NCI-H2171 (cell line): ENCODE results near the gene SLC25A10.
"Not testable (repeated sequence)": the region's sequence is repeated elsewhere in the genome, so short reads cannot be mapped to it uniquely, and the experiment has no call there.

Experiments used
- DNase-seq: peaks from one replicate; lab custom pipeline; 2025; lab: John Stamatoyannopoulos, UW

The SLC25A10 gene, protein sequence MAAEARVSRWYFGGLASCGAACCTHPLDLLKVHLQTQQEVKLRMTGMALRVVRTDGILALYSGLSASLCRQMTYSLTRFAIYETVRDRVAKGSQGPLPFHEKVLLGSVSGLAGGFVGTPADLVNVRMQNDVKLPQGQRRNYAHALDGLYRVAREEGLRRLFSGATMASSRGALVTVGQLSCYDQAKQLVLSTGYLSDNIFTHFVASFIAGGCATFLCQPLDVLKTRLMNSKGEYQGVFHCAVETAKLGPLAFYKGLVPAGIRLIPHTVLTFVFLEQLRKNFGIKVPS

DNA sequence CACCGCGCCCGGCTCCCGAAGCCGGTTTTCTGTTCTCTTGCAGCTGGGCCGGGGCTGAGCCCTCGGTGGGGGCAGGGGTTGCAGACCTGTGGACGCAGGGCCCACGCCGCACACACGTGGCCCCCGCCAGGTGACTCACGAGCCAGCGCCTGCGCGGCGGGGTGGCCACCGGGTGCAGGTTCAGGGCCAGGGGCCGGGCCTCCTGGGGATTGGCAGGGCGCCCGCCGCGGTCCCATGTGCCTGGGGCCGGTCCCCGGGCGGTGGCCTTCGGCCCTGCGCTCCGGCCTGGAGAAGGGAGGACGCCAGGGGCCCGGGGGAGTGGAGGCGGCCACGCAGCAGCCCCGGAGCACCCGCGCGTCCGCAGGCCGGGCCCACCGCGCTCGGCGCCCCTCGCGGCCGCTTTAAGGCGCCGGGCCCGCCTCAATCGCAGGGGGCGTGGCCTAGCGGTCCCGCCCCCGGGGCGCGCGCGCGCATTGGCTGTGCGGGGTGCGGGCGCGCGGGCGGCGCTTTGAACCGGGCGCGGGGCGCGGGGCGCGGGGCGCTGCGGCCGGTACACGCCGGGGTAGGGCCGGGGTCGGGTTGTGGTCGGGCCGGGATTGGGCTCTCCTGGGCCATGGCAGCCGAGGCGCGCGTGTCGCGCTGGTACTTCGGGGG, at the start of gene SLC25A10:
Gene SLC25A10 (plus strand): TSS at position 471 of the 654 bp plus-strand sequence. CDS start 143 bp downstream, at position 614.
- DNase-seq = peak; percentile 84

- DNase-seq = no peak
Observed at GRCh38 chr17:81664051-81664470, 48.0 kb upstream of the SLC25A10 start.

GRCh38 chr17:81665205-81666091, 46.6 kb upstream of the SLC25A10 start:
- no peak for DNase-seq

DNA sequence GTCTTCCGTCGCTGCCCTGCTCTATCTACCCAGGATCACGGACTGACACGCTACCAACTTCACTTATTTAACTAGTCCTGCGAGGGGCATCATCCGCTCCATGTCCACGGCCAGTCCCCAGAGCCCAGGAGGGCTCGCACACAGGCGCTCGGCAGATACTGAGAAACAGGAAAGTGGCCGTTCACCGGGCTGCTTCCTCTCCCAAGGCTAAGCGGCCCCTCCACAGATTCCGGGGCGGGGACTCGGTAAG, 46.1 kb upstream of the SLC25A10 start:
- no peak for DNase-seq

DNA sequence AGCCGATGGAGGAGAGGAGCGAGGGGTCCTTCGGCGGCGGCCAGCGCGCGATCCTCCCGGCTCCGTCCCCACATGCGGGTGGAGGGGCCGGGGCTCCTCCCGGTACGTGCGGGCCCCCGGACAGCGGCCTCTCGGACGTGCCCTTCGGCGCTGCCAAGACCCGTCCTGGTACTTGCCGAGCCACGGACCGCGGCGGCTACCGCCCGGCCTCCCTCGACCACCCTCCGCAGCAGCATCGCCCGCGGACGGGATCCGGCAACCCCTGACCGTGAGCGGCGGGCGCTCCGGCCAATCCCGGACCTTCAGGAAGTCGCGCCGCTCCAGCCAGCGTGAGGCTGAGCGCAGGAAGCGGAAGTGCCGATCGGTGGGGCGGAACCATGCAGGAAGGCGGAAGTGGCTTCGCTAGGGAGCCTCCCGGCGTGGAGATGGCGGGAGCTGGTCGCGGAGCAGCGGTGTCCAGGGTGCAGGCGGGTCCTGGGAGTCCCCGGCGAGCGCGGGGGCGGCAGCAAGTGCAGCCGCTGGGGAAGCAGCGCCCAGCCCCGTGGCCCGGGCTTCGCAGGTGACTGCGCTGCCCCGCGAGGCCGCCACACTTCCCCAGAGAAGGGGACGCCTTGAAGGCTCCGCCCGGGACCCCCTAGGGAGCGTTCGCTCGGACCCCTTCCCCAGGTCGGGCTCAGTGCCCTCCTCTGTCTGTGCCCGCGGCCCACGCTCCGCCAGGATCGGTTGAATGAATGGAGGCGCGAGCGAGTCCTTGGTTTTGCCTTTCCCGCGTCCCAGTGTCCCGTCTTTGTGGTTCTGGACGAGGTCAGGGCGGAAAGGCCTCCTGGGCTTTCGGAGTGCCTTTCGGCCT, 45.5 kb upstream of the SLC25A10 start, which contains the start of the genes CCDC137 and OXLD1:
Gene CCDC137 (plus strand): TSS at position 396 of the 850 bp plus-strand sequence. CDS start 30 bp downstream, at position 426.
Gene OXLD1 (minus strand): TSS at position 264 of the 850 bp plus-strand sequence. CDS start 28 bp downstream, at position 236.
- peak; percentile 93 for DNase-seq

GRCh38 chr17:81667754-81668153, 44.3 kb upstream of the SLC25A10 start:
- DNase-seq = no peak

GRCh38 chr17:81672504-81672903, 39.6 kb upstream of the SLC25A10 start:
- DNase-seq = no peak

GRCh38 chr17:81672954-81673353, 39.1 kb upstream of the SLC25A10 start:
- no peak for DNase-seq

GRCh38 chr17:81673561-81674258, 38.4 kb upstream of the SLC25A10 start:
- no peak for DNase-seq

GRCh38 chr17:81675515-81676221, 36.4 kb upstream of the SLC25A10 start:
- DNase-seq = not testable (repeated sequence)

DNA sequence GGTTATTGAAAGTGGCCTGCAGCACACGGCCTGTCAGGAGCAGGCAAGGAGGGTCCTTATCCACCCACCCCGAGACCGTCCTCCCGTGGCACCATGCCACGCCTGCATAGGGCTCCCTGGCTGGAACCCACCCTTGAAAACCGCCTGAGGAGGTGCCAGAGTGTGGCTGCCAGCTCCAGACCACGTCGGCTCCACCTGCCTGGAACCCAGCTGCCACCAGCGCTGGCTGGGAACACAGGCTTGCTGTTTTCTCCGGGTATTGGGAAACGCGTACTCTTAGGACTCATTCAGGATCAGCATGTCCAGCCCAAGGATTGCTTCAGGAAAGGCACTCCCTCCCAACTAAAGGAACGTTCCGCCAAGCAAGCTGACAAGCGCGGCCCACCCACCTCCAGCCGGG, 35.2 kb upstream of the SLC25A10 start:
- DNase-seq = no peak

- no peak for DNase-seq
Observed at GRCh38 chr17:81680150-81680549, 31.9 kb upstream of the SLC25A10 start.

DNA sequence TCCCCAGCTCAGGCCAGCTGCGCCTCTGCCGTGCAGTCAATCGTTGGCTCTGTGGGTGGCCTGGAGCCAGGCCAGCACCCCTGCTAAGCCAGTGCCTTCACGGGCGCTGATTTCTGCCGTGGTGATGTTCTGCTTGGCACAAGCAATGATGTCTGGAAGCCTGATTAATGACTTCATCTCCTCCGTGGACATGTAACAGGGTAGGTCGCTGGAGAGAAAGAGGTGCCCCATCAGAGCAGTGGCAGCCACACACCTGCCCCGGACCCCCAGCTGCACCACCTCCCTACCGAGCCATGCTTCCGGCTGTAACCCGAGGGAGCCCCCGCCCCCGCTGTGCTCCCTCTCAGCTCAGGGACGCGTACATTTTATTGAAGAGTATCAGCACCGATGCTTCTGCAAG, 30.4 kb upstream of the SLC25A10 start:
- no peak for DNase-seq

DNA sequence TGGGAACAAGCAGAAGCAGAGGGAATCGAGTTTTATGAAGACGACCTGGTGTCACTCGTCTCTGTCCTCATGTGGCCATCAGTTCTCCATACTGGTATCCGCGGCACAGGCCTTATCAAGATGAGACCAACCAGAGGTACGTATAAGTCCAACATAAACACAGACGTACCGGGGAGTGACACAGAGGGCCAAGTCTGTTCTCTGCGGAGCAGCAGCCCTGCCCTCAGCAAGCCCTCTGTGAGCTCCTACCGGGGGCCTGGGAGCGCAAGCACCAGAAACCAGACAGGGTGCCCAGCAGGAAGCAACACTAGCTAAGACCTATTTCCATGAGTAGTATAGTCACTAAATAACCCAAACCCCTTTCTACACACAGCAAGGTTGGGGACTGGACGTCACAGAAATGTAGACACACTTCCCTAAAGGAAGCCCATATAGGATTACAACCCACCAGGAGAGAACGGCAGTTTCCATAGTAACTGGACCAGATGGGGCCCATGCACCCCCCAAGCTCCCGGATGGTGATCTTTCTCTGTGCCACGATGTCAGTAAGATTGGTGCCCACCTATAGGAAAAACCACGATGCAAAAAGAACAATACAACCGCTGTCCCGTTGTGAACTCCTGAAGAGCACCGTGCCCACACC, 29.4 kb upstream of the SLC25A10 start:
- peak; percentile 56 for DNase-seq

DNA sequence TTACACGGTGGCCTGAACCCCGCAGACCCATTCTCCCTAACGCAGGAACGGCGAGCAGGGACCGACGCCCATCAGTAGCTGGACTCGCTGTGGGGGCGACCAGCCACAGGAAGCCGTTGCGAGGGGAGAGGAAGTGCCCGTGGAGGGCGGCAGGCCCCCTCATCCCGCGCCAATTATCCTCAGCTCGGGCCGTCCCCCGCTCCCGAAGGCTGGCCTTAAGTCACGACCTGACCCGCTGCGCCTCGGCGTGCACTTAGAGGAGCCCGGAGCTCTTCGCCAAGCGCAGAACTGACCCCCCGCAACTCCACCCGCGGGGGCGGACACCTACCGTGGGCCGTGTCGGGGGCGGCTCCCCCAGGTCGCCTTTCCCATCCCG, 28.9 kb upstream of the SLC25A10 start:
- no peak for DNase-seq

DNA sequence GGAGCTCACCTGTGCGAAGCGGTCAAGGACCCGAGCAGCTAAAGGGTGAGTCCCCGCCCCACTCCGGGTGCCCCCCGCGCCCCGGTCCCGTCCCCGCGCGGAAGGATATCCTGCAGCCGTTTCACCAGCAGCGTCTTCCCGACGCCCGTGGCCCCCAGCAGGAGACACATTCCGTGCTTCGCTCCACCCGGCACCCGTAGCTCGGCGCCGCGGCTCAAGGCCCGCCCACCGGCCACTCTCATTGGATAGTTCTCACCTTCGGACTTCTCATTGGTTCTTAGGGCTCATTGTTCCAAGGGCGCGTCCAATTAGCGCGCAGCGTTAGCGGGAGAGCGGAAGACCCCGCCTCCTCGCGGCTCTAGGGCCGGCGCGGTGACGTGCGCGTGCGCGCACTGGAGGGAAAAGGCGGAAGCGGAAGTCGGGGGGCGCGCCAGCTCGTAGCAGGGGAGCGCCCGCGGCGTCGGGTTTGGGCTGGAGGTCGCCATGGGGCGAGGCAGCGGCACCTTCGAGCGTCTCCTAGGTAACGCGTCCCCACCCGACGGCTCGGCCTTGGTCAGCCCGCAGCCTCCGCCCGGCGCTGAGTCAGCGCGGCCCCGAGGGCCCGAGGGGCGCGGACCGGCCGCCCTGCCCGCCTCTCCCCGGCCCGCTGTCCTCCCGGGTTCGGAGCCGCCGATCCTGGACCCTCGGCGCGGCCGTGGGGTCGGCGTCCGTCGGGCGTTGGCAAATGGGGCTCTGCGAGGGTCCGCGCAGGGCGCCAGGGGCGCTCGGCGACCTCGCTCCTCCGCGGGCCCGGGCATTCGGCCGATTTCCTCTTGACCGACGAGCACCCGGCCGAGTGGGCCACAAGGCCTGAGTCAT, 28.3 kb upstream of the SLC25A10 start, which contains the start of the genes ARL16 and HGS:
Gene ARL16 (minus strand): TSS at position 214 of the 858 bp plus-strand sequence. CDS start 44 bp downstream, at position 170.
Gene HGS (plus strand): TSS at position 428 of the 858 bp plus-strand sequence. CDS start 56 bp downstream, at position 484.
- DNase-seq = peak; percentile 98

GRCh38 chr17:81684442-81684911, 27.6 kb upstream of the SLC25A10 start:
- DNase-seq = no peak

DNA sequence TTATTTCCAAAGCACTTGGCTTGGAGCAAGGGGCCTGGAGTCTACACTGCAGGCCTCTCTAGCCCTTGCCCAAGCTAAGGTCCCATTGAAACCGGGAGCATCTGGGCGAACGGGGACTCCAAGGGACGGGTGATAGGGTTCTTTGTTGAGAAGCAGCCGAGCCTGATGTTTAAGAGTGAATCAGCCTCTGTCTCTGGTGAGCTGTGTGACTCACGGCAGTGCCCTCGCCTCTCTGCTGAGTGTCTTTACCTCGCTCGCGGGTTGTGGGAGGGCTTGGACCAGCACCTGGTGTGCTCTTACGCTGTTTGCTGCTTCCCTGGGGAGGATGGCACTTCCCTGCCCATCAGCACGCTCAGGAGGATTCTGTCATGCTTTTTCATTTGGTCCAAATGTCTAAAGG, 27.0 kb upstream of the SLC25A10 start:
- no peak for DNase-seq

DNA sequence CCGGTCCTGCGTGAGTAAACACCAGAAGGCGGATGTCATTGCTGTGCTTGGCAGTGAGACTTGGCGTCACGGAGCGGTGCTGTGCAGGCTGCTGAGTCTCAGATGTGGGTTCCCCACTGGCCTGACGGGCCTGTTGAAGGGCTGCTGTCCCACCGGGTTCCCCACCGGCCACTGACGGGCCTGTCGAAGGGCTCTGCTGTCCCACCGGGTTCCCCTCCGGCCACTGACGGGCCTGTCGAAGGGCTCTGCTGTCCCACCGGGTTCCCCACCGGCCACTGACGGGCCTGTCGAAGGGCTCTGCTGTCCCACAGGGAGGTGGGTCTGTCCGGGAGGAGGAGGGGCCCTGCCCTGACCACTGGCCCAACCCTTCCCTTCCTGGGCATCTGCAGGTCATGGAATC, 25.5 kb upstream of the SLC25A10 start:
- DNase-seq = no peak
